ENCODE measurements around the gene SFMBT2.

DNA sequence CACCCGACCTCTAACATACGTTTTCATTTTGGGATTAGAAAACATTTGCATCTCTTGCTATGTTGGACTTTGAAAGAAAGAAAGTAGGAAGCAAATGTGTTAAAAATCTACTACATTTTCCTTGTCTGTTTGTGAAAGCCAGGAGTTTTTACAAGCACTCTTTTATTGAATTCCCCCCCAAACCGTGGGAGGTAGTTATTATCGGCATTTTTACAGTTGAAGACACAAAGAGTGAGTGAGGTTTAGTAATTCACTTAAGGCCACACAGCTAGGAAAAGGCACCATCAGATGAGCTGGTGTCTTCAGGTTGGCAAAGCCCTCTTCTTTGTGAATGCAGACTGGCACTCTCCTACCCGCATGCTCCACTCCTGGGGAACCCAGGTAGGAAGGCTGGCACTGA lies 23.5 kb upstream of the SFMBT2 start:
- TF ChIP-seq, protein P1, sequence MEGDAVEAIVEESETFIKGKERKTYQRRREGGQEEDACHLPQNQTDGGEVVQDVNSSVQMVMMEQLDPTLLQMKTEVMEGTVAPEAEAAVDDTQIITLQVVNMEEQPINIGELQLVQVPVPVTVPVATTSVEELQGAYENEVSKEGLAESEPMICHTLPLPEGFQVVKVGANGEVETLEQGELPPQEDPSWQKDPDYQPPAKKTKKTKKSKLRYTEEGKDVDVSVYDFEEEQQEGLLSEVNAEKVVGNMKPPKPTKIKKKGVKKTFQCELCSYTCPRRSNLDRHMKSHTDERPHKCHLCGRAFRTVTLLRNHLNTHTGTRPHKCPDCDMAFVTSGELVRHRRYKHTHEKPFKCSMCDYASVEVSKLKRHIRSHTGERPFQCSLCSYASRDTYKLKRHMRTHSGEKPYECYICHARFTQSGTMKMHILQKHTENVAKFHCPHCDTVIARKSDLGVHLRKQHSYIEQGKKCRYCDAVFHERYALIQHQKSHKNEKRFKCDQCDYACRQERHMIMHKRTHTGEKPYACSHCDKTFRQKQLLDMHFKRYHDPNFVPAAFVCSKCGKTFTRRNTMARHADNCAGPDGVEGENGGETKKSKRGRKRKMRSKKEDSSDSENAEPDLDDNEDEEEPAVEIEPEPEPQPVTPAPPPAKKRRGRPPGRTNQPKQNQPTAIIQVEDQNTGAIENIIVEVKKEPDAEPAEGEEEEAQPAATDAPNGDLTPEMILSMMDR (IDR thresholded peaks at IDR 0.05; ENCODE audit: low read depth, low read length, poor library complexity, severe bottlenecking) = no peak
- no peak for TF ChIP-seq EZH2phosphoT487 (IDR thresholded peaks at IDR 0.05; ENCODE audit: borderline replicate concordance, low read length)
